Activated CD4-positive, alpha-beta T cell treated with anti-CD3 and anti-CD28 coated beads, Interleukin-2, amount 50 U/mL, for 4 hours (primary cell): ENCODE results near the gene ARHGEF26.

ENCODE experiments used
- DNase-seq, 2 experiments: peaks; one replicate each; pipeline ENCODE4 v3.0.0-alpha.2; 2020

The ARHGEF26 gene

GRCh38 chr3:154161806-154162205 is 40.6 kb downstream of the ARHGEF26 start:
- no peak for DNase-seq

GRCh38 chr3:154164387-154164786 is 43.2 kb downstream of the ARHGEF26 start:
- no peak for DNase-seq

- no peak for DNase-seq
These were observed 48.0 kb downstream of the ARHGEF26 start for GRCh38 chr3:154168998-154169795.

GRCh38 chr3:154169796-154170110 is 48.6 kb downstream of the ARHGEF26 start:
- DNase-seq: no peak

GRCh38 chr3:154170300-154170699 is 49.1 kb downstream of the ARHGEF26 start:
- no peak for DNase-seq

- no peak for DNase-seq
These were observed 53.9 kb downstream of the ARHGEF26 start for GRCh38 chr3:154175041-154175440.

- DNase-seq: no peak
These were observed 54.8 kb downstream of the ARHGEF26 start for GRCh38 chr3:154176036-154176435.

- DNase-seq: no peak
These were observed 56.2 kb downstream of the ARHGEF26 start for GRCh38 chr3:154177406-154177805.

- no peak for DNase-seq
These were observed 57.0 kb downstream of the ARHGEF26 start for GRCh38 chr3:154178172-154178571.

GRCh38 chr3:154180836-154181691 is 59.9 kb downstream of the ARHGEF26 start:
- no peak for DNase-seq

- DNase-seq: no peak
These were observed 61.2 kb downstream of the ARHGEF26 start for GRCh38 chr3:154182322-154182922.

- DNase-seq: no peak
These were observed 61.8 kb downstream of the ARHGEF26 start for GRCh38 chr3:154182975-154183374.

- no peak for DNase-seq
These were observed 63.4 kb downstream of the ARHGEF26 start for GRCh38 chr3:154184582-154184981.

GRCh38 chr3:154188437-154188836 is 67.2 kb downstream of the ARHGEF26 start:
- DNase-seq: no peak

GRCh38 chr3:154188846-154189245 is 67.7 kb downstream of the ARHGEF26 start:
- DNase-seq: no peak

GRCh38 chr3:154191520-154191919 is 70.3 kb downstream of the ARHGEF26 start:
- no peak for DNase-seq

- DNase-seq: no peak
These were observed 71.0 kb downstream of the ARHGEF26 start for GRCh38 chr3:154192225-154192624.

- DNase-seq: no peak
These were observed 71.9 kb downstream of the ARHGEF26 start for GRCh38 chr3:154193000-154193615.

GRCh38 chr3:154194877-154195276 is 73.7 kb downstream of the ARHGEF26 start:
- no peak for DNase-seq

- no peak for DNase-seq
These were observed 74.6 kb downstream of the ARHGEF26 start for GRCh38 chr3:154195620-154196356.

- DNase-seq: no peak
These were observed 76.6 kb downstream of the ARHGEF26 start for GRCh38 chr3:154197751-154198150.

- no peak for DNase-seq
These were observed 88.3 kb downstream of the ARHGEF26 start for GRCh38 chr3:154209499-154209898.

GRCh38 chr3:154210986-154211385 is 89.8 kb downstream of the ARHGEF26 start:
- no peak for DNase-seq
